Progenitor cell of endocrine pancreas (in vitro differentiated cells): ENCODE data around the gene PRKCH. TPM values are rescaled to one million over a fixed set of nuclear protein-coding genes. Genes with fewer than 3 reads are reported as not detected.
"Not testable (repeated sequence)": the region's sequence is repeated elsewhere in the genome, so short reads cannot be mapped to it uniquely, and the experiment has no call there.

ENCODE experiments used
- DNase-seq: peaks from one replicate; pipeline ENCODE4 v3.0.0; 2021; ENCODE audit warnings: low spot score; ENCODE audit not compliant: unreplicated experiment
- H3K27ac Mint-ChIP-seq: 2 replicates; pipeline ENCODE4 v1.8.0; 2021; ENCODE audit warnings: mild to moderate bottlenecking, moderate library complexity, mixed read lengths
- H3K27me3 Mint-ChIP-seq: 2 replicates; pipeline ENCODE4 v1.8.0; 2021; ENCODE audit warnings: mixed read lengths
- H3K36me3 Mint-ChIP-seq: 2 replicates; pipeline ENCODE4 v1.8.0; 2022; ENCODE audit warnings: mixed read lengths; ENCODE audit not compliant: insufficient read depth
- H3K4me1 Mint-ChIP-seq: 2 replicates; pipeline ENCODE4 v1.8.0; 2021; ENCODE audit warnings: low read depth, mixed read lengths
- H3K4me3 Mint-ChIP-seq: 2 replicates; pipeline ENCODE4 v1.8.0; 2021; ENCODE audit warnings: low read depth, mild to moderate bottlenecking, moderate library complexity, mixed read lengths
- H3K9me3 Mint-ChIP-seq: 2 replicates; pipeline ENCODE4 v1.8.0; 2021; ENCODE audit warnings: low read depth, mixed read lengths
- CTCF ChIP-seq: fragments of 200-600 bp; sonication (generic); IDR thresholded peaks from one replicate; pipeline ENCODE4 v1.5.0; 2021; ENCODE audit warnings: antibody characterized with exemption, mild to moderate bottlenecking; ENCODE audit not compliant: unreplicated experiment
- total RNA-seq: library from RNA; stranded (reverse); gene quantifications from 2 replicates; pipeline ENCODE4 v1.2.1, GENCODE V29; 2021

Gene PRKCH
- total RNA-seq, 1 donor from 2014 or later: 4.5 TPM

- H3K4me3 Mint-ChIP-seq: no peak overlapping the region
- TF ChIP-seq CTCF: no peak
- peaks cover 22% of the 10 kb centered on the region for H3K4me1 Mint-ChIP-seq
- H3K36me3 Mint-ChIP-seq: no peaks in the 10 kb centered on the region
- no peak for DNase-seq
- no peaks in the 10 kb centered on the region for H3K9me3 Mint-ChIP-seq
- H3K27me3 Mint-ChIP-seq: no peaks in the 10 kb centered on the region
- H3K27ac Mint-ChIP-seq: no peak overlapping the region
These were observed 207.2 kb downstream of the PRKCH start for GRCh38 chr14:61528591-61529021.

GRCh38 chr14:61529360-61529759, 208.0 kb downstream of the PRKCH start:
- H3K4me1 Mint-ChIP-seq: peaks cover 22% of the 10 kb centered on the region

GRCh38 chr14:61530296-61530695, 208.9 kb downstream of the PRKCH start:
- TF ChIP-seq CTCF: no peak
- H3K36me3 Mint-ChIP-seq: no peaks in the 10 kb centered on the region
- H3K4me3 Mint-ChIP-seq: no peak overlapping the region
- H3K9me3 Mint-ChIP-seq: no peaks in the 10 kb centered on the region
- no peak for DNase-seq
- H3K27ac Mint-ChIP-seq: no peak overlapping the region
- no peaks in the 10 kb centered on the region for H3K27me3 Mint-ChIP-seq
- peaks cover 22% of the 10 kb centered on the region for H3K4me1 Mint-ChIP-seq

More at GRCh38 chr14:61529360-61529759, 208.0 kb downstream of the PRKCH start:
- not testable (repeated sequence) for H3K9me3 Mint-ChIP-seq, H3K4me3 Mint-ChIP-seq, H3K27ac Mint-ChIP-seq, DNase-seq, H3K36me3 Mint-ChIP-seq, H3K27me3 Mint-ChIP-seq

- Mint-ChIP-seq H3K27ac (no peak overlapping the region), H3K4me1 (peaks cover 21% of the 10 kb centered on the region), H3K4me3 (no peak overlapping the region), H3K27me3 (no peaks in the 10 kb centered on the region), H3K9me3 (no peaks in the 10 kb centered on the region), H3K36me3 (no peaks in the 10 kb centered on the region)
- no peak for DNase-seq
- TF ChIP-seq CTCF: no peak
These were observed 209.5 kb downstream of the PRKCH start for GRCh38 chr14:61530896-61531295.

GRCh38 chr14:61531465-61532122, 210.2 kb downstream of the PRKCH start:
- no peak for DNase-seq
- Mint-ChIP-seq H3K27me3 (no peaks in the 10 kb centered on the region), H3K4me1 (peaks cover 22% of the 10 kb centered on the region), H3K9me3 (no peaks in the 10 kb centered on the region), H3K27ac (no peak overlapping the region), H3K4me3 (no peak overlapping the region), H3K36me3 (no peaks in the 10 kb centered on the region)
- no peak for TF ChIP-seq CTCF

- Mint-ChIP-seq H3K4me1 (peaks cover 23% of the 10 kb centered on the region), H3K9me3 (no peaks in the 10 kb centered on the region), H3K36me3 (no peaks in the 10 kb centered on the region), H3K4me3 (no peak overlapping the region), H3K27me3 (no peaks in the 10 kb centered on the region), H3K27ac (no peak overlapping the region)
- TF ChIP-seq CTCF: no peak
- no peak for DNase-seq
These were observed 210.7 kb downstream of the PRKCH start for GRCh38 chr14:61532123-61532505.
